Right lobe of liver (tissue), 4 donors: ENCODE results near the gene SCAF8.
"Not testable (repeated sequence)": the region's sequence is repeated elsewhere in the genome, so short reads cannot be mapped to it uniquely, and the experiment has no call there.

Source experiments
- POLR2A ChIP-seq: fragments of 450-650 bp; IDR thresholded peaks from one replicate; pipeline ENCODE4 v1.6.1; 2017; ENCODE audit warnings: antibody characterized with exemption, mild to moderate bottlenecking
- TF ChIP-seq, protein P1 (sequence below), 4 donors: fragments of 200-600 bp in 3 of 4; fragments of 450-650 bp in 1 of 4; IDR thresholded peaks; one replicate each; pipeline versions ENCODE4 v1.5.1 to v1.8.0; 2016 to 2022; ENCODE audit warnings: antibody characterized with exemption in 4 of 4, mild to moderate bottlenecking in 2 of 4
- donor health status: DM: no; HTN: no; CAD: no.
- donor health status: DM: no; HTN: no; CAD: no.
- donor health status: DM: no; HTN: yes; CAD: no.

- TF ChIP-seq, protein P1, sequence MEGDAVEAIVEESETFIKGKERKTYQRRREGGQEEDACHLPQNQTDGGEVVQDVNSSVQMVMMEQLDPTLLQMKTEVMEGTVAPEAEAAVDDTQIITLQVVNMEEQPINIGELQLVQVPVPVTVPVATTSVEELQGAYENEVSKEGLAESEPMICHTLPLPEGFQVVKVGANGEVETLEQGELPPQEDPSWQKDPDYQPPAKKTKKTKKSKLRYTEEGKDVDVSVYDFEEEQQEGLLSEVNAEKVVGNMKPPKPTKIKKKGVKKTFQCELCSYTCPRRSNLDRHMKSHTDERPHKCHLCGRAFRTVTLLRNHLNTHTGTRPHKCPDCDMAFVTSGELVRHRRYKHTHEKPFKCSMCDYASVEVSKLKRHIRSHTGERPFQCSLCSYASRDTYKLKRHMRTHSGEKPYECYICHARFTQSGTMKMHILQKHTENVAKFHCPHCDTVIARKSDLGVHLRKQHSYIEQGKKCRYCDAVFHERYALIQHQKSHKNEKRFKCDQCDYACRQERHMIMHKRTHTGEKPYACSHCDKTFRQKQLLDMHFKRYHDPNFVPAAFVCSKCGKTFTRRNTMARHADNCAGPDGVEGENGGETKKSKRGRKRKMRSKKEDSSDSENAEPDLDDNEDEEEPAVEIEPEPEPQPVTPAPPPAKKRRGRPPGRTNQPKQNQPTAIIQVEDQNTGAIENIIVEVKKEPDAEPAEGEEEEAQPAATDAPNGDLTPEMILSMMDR (IDR thresholded peaks at IDR 0.05): not testable (repeated sequence)
- not testable (repeated sequence) for TF ChIP-seq POLR2A
Measured at GRCh38 chr6:154716350-154716749, 16.9 kb upstream of the SCAF8 start.
